GM21786 (cell line): ENCODE results near the gene KIAA0232.
"Not testable (repeated sequence)": the region's sequence is repeated elsewhere in the genome, so short reads cannot be mapped to it uniquely, and the experiment has no call there.

Experiments
- ATAC-seq: cut with Tn5 transposase; IDR thresholded peaks from one replicate; pipeline ENCODE4 v1.9.1; 2021; ENCODE audit not compliant: unreplicated experiment

Gene KIAA0232

DNA sequence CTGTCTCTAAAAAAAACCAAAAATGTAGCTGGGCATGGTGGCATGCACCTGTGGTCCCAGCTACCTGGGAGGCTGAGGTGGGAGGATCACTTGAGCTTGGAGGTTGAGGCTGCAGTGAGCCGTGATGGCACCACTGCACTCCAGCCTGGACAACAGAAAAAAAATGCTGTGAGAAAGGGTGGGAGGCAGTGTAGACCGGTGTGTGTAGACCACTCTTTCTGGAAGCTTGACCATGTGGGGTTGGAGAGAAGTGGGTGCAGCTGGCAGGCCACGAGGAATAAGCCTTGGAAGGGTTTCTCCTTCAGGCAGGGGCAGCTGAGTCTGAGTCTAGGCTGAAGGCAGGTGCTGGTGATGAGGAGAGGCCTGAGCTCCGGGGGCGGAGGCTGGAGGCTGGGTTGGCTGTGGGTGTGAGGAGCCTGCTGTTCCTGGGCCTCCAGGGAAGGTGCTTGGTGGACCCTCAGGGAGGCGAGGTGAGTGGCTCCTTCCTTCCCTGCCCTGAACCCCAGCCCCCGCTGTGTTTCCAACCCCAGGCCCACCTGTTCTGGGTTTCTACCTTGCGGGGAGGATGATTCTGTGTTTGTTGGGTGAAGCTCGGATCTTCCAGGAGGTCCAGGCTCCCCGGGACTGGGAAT lies 117.8 kb downstream of the KIAA0232 start:
- ATAC-seq, result no peak

DNA sequence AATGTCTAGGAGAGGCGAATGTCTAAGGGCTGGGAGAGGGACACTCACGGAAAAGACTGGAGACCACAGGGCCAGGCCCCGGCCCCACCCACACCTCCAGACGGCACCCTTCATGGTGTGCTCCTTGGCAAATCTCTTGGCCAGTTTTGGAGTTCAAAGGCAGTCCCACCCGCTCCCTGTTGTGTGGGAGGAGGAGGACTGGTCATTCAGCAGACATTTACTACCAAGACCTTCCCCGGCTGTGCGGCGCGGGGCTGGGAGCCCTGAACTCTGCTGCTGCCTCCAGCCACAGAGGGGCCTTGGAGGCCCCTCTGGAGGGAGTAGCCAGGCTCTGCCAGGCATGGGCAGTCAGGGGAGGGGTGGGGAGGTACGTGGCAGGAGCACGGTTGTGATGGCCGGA lies 118.4 kb downstream of the KIAA0232 start:
- no peak for ATAC-seq

DNA sequence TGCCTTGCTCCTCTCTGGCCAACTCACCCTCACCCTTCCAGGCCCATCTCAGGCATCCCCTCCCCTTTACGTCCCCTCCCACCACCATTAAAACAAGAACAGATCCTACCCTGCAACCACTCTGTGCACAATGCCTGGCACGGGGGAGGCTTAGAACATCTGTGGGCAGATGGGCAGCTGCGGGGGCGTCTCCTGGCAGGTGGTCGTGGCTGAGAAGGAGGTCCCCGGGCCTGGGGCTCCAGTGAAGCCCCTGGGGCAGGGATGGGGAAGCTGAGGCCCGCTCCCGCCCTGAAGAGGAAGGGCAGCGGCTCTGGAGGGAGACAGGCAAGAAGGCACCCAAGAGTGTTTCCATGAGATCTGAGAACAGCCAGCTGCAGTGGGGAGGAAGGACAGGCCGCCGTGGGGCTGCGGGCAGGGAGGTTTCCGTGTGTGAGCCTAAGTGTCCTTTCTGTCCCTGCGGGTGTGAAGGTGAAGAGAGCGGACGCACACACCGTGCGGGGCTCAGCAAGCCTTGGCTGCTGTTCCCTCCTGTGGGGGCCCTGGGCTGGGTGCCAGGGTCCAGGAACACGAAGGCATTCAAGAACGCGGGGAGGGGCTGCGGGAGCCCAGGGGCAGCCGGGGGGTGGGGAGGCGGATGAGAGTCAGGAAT lies 119.3 kb downstream of the KIAA0232 start:
- no peak for ATAC-seq

DNA sequence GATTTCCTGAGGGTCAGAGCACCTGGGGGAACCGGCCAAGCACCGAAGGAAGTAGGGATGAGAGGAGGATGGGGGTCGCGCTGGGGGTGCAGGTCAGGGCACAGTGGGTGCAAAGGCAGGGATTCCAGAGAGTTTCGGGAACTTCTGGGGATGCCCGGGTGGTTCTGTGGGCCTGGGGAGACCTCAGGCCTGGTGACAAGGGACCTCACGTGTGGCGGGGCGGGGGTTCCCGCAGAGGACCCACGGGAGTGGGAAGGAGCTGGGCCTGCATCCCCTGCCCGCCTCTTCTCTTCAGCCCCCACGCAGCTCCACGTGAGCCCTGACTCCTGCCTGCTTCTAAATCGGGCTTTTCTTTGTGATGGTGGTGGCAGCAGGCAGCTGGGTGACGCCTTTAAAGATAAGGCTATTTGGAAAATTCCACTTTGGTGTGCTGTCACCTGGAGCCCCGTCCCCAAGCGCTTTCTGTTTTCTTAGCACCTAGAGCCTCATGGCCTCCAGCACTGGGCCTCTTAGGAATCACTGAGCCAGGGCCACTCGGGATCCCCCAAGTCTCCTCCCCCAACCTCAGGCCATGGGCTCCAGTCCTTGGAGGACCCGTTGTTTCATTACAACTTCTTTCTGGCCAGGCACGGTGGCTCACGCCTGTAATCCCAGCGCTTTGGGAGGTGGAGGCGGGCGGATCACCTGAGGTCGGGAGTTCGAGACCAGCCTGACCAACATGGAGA lies 120.0 kb downstream of the KIAA0232 start:
- ATAC-seq, result no peak

DNA sequence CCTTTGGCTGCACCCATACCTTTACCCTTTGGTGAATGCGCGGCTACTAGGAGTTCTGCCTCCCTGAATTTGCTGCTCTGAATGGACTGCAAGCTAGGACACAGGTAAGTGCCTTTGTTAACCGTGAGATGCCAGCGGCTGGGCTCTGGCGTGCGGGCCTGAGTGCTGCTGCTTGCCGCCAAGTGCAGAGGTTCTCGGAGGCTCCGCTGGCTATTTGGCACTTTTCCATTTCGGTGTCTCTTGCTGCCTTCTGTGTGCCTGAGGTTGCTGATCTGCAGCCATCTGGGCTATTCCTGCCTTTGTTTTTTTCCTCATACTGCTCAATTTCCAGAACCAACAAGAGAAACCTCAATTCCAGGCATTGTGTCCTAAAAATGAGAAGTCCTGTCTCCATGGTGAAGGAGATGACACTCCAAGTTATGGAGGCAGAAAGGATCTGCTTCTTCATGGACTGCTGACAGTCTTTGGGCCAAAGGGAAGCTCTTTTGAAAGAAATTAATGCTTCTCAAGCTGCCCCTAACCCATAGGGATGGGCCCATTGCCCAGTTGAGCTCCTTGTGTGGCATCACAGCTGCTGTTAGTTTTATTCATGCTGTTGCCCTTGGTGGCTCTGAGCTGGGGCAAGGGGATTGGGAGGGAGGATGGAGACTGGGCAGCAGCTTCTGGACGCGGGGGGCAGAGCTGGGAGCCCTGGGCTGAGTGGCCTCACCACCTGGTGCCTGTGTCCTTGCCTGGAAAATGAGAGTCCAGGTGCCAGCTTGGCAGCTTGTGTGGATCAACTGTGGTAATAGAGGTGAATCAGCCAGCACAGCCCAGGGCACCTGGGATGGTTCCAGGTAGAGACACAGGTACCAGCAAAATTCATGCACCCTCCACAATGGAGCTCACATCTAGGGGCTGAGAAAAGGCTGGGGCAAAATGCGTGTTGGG lies 123.3 kb downstream of the KIAA0232 start:
- no peak for ATAC-seq

DNA sequence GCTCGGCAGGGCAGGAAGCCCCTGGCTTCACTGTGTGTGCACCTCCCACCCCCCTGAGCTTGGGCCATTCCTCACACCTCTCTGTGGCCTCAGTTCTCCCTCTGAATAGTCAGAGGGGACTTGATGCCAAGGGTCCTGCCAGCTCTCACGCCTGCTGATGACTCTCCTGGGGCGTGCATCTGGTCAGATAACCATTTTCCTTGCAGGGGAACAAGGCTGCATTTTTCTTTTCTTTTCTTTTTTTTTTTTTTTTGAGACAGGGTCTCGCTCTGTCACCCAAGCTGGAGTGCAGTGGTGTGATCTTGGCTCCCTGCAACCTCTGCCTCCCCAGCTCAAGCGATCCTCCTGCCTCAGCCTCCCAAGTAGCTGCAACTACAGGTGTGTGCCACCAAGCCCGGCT lies 124.0 kb downstream of the KIAA0232 start:
- ATAC-seq, result not testable (repeated sequence)

DNA sequence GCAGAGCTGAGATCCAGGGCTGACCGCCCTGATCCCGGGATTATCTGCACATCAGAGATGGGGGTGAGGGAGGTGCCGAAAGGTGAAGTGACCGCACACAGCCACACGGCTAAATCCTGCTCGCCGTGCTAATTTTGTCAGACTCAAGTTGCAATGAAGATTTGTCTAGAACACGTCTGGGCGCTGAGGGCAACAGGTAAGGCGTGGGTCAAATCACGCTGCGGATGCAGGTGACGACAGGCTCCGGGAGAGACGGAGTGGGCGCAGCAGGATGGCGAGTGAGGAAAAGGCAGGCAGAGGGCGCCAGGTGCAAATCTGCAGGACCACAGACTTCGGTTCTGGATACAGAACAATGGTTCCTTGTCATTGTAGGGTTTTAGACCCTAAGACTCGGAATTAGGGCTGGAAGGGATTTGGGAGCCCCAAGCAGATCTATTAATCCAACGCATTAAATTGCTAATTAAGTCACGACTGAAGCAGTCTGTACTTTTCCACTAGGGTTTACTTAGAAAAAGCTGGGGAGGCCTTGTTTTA lies 125.2 kb downstream of the KIAA0232 start:
- ATAC-seq, result no peak

DNA sequence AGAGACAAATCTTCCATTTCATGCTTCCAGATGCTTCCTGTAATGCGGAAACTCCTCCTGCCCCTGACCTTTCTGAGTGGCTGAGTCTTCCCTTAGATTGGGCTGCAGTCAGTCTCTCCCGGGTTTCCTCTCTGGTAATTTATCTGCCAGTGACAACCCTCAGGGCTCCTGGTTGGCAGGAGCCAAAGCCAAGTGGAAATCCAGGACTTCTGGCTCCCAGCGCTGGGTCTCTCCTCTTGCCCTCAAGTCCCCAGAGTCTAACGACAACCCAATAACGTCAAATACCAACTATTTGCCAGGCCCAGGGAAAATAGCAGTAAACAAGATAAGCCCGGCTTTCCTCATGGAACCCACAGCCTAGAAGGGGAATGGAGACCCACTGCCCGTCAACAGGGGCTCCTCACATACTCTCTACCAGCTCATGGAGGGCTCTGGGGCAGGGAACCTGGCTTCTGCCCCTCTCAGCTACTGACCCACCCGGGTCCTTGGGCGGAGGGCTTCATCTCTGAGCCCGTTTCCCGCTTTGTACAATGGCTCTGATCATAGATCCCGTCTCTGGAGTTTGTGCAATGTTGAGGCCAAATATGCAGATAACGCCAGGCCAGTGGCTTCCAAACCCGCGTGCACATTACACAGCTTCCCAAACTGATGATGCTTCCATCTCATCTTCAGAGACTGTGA lies 126.0 kb downstream of the KIAA0232 start:
- ATAC-seq, result no peak

DNA sequence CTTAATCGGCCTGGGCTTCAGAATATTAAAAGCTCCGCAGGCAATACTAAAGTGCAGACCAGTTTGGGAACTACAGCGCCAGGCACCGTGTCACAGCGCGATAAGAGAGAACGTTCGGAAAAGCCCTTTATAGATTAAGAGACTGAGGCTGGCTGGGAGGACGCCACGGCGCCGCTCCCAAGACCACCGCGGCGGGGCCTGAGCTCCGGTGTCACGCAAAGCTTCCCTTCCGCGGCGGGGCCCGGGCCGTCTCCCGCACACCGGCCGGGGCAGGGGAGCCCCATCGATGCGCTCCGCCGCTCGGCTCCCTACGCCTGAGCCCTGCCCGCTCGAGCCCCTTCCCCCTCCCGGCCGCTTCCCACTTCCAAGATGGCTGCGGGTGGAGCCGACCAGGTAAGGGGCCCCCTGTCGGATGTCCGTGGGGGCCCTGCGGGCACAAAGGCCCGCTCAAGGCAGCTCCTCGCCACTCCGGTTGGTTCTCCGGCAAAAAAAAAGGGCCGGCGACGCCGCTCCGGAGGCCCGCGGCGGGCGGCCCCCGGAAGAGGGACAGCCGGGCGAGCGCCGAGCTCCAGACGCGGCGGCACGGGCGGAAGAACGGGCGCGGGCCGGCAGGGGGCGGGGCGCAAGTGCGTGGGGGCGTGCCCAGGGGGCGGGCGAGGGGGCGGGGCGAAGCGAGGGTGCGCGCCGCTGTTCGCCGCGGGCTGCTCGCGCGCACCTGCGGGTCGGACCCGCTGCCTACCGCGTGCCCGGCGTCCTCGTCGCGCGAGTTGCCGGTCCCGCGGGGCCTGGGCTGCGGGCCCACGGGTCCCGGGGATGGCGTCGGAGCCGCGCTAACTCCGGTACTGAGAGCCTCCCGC lies 126.8 kb downstream of the KIAA0232 start, which contains the start of gene TBC1D14:
Gene TBC1D14, plus strand, starts transcription at position 714 of the 857 bp plus-strand sequence. CDS start 13,564 bp downstream, outside the sequence.
- peak; percentile 85 for ATAC-seq

DNA sequence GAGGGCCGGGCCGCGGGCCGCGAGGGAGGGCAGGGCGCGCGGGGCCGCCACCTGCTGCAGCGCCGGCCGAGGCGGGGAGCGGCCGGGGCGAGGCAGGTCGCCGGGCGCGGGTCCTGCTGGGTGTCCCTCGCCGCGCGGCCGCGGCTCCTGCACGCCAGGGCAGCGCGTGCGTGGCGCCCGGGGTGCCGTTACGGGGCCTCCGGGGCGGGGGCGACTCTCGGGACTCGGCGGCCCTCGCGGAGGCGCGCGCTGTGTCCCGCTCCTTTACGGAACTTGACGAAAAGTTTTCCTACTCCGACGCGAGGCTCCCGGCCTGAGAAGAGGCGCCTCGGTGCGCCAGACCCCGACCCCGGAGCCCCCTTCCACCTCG lies 127.4 kb downstream of the KIAA0232 start:
- peak; percentile 22 for ATAC-seq

DNA sequence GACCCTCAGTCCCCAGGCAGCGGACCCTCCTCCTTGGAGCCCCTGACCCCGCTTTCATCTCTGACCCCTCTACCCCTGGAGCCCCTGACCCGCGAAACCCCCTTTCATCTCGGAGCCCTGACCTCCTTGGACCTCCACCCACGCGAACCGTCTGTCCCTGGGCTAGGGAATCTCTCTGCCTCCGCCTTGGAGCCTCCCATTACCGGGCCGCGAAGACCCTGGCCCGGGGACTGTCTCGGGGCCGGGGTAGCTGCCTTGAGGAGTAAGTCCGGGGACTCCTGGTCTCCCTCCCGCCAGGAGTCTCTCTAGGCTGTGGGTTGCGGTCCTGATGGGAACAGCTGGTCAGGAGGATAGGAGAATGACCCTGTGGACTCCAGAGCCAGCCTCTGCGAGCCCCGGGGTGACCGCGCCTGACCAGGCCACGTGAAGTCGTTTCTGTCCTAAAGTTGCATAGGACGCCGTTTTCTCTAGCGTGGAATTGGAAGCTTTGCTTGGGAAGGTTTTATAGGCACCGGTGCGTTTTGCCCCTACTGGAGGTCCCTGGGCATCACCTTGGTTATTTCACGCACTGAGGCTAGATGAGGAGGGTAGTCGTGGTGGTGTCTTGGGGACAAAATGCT lies 127.9 kb downstream of the KIAA0232 start:
- ATAC-seq, result no peak

DNA sequence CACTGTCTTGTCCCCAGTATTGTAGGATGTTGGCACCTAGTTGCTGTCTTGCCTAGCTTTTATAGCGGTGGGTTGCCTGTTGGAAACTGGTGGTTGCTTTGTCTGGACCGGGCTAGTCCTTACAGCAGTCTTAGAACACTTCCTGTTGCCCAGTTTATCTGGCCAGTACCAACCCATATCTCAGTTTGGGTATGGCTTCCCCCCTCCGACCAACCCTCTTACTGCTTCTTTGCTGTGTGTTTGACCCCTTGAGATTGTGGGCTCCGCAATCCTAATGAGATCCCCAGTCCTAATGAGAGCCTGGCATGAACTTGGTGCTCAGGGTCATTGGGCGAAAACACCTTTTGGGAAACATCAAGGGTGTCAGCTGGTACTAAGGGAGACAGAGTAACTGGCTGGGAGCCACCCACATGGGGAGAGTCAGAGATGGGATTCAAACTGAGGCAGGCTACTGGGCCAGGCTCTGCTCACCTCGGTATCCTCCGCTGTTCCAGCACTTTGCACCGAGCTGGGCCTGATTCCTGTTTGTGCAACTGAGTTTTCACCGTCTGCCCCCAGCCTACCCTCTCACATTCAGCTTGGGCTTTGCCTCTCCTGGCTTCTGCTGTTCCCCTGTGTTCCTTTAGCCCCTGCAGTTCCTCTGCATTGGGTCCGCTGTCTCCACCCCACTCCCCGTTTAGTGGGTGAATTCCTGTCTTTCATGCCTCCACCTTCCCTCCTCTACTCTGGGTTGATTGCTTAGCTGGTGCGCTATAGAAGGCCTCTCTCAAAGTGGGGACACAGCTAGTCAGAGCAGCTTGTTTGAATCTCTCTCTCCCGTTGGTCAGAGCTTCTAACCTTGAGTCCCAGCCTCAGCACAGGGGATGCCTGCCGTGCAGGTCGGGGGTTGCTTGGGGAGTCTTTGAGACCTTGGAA lies 128.7 kb downstream of the KIAA0232 start:
- no peak for ATAC-seq

DNA sequence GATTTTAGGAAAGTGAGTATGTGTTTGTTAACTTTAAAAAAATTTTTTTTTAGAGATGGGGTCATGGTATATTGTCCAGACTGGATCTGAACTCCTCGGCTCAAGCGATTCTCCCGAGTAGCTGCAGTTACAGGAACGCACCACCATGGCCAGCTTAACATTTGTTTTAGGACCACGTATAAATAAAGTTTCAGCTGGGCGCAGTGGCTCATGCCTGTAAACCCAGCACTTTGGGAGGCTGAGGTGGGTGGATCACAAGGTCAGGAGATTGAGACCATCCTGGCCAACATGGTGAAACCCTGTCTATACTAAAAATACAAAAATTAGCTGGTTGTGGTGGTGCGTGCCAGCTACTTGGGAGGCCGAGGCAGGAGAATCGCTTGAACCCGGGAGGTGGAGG lies 129.4 kb downstream of the KIAA0232 start:
- not testable (repeated sequence) for ATAC-seq

DNA sequence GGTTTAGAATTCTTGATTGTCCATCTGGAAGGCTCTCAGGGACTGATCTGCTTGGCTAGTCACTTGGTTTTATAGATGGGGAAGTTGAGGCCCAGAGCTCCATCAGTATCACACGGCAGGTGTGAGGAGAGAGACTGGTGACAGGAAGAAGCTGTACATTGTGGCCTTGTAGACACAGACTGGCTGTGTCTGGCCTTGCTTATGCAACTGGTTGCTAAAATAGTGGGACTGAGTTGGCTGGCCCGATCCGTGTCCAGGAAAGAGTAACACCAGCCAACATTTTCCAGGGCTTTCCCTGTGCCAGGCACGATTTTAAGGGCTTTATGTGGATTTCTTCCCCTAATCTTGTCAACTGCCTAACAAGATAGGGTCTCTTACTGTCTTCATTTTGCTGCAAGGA lies 129.9 kb downstream of the KIAA0232 start:
- no peak for ATAC-seq

DNA sequence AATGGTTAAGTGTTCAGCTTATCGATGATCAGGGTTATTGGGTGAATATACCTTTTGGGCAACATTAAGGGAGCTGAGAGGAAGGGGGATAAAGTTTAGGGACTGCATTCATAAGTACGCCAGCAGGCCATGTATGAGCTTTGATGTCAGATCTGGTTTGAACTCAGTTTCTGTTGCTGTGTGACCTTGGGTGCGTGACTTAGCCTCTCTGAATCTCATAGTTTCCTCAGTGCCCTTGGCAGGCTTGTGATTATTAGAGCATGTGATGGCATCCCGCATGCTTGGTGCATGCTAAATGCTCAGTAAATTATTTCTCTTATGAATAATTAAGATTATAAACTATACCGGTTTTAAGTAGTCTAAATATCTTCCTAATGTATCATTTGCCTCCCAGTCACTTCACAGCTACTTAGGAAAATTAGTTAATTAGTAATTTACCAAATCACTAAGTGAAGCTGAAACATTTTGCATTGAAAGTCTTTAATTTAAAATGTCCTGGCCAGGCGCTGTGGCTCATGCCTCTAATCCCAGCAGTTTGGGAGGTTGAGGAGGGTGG lies 130.9 kb downstream of the KIAA0232 start:
- no peak for ATAC-seq

DNA sequence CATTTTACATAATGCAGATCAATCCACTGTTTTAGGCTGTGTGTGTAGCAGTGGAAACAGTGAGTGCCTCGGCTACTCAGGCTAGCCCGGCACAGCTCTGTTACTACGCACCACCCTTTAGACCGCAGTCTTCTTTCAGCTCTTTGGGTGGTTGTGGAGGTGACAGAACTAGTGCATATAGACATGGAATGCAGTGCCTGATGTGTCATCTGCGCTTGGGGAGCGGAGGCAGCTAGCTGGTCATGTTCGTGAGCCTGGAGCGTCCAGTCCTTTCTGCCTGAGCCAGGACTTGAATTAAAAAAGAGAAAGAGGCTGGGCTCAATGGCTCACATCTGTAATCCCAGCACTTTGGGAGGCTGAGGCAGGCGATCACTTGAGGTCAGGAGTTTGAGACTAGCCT lies 131.9 kb downstream of the KIAA0232 start:
- ATAC-seq, result no peak
